A673 (cell line): ENCODE measurements around the gene CNPY4.

Experiments used
- CTCF ChIP-seq: fragments of 300-800, 200-600 bp; sonication (generic); conservative IDR thresholded peaks from 2 replicates; pipeline ENCODE4 v1.5.1; 2017; ENCODE audit warnings: low read depth, mild to moderate bottlenecking, antibody characterized with exemption, low read length, moderate library complexity, mixed read lengths
- EZH2 ChIP-seq: fragments of 200-600 bp; sonication (generic); IDR thresholded peaks from 2 replicates; pipeline ENCODE4 v1.6.1; 2017; ENCODE audit warnings: borderline replicate concordance, low read depth, mild to moderate bottlenecking, mixed read lengths, antibody characterized with exemption, low read length; ENCODE audit not compliant: poor library complexity, severe bottlenecking

GRCh38 chr7:100089458-100090196, 29.8 kb upstream of the CNPY4 start:
- TF ChIP-seq CTCF (no peak), EZH2 (no peak)
